CD4-positive, alpha-beta T cell (primary cell): Measurements from ENCODE around the gene HTT-AS. TPM values are rescaled to one million over a fixed set of nuclear protein-coding genes. Genes with fewer than 3 reads are reported as not detected.
A peak's percentile ranks its signal among the peaks of the same experiment; 100 is the strongest.

Experiments used
- ATAC-seq: fragments of 200-7000 bp; cut with Tn5 transposase; one replicate; pipeline ENCODE4 v1.10.0; 2022; ENCODE audit warnings: mild to moderate bottlenecking; ENCODE audit not compliant: poor library complexity
- CTCF ChIA-PET: fragments of 350-600 bp; sonication (Branson Sonifier 250); formaldehyde crosslinking; loops from one replicate; lab custom pipeline; 2021; ENCODE audit warnings: antibody characterized with exemption, inconsistent platforms; lab: Charles Lee
- POLR2A ChIA-PET: fragments of 350-600 bp; sonication (Branson Sonifier 250); formaldehyde crosslinking; loops from one replicate; lab custom pipeline; 2021; ENCODE audit warnings: antibody characterized with exemption, inconsistent platforms; lab: Charles Lee
- DNase-seq, 14 experiments: peaks; one replicate each; pipeline ENCODE4 v3.0.0-alpha.2; 2013 to 2020; ENCODE audit warnings: mixed read lengths in 2 of 14
- H3K27ac ChIP-seq, 2 donors: one replicate each; pipeline versions ENCODE4 v1.5.1 to v1.7.0; 2013; ENCODE audit warnings: low read length in 2 of 2, low read depth in 1 of 2, mild to moderate bottlenecking in 1 of 2
- H3K27me3 ChIP-seq, 2 experiments: 1 replicate in 1 of 2; 2 replicates in 1 of 2; pipeline versions ENCODE4 v1.6.1 to v1.7.0; 2013; ENCODE audit warnings: low read length in 2 of 2, control low read depth in 1 of 2, mild to moderate bottlenecking in 1 of 2, moderate library complexity in 1 of 2; ENCODE audit not compliant: insufficient read depth in 2 of 2, control insufficient read depth in 1 of 2
- H3K36me3 ChIP-seq: one replicate; pipeline ENCODE4 v1.6.1; 2013; ENCODE audit warnings: low read length, control low read depth; ENCODE audit not compliant: insufficient read depth
- H3K4me1 ChIP-seq: one replicate; pipeline ENCODE4 v1.6.1; 2013; ENCODE audit warnings: low read length, control low read depth; ENCODE audit not compliant: insufficient read depth
- H3K4me3 ChIP-seq: one replicate; pipeline ENCODE4 v1.5.1; 2013; ENCODE audit warnings: mild to moderate bottlenecking, low read length, moderate library complexity
- H3K9me3 ChIP-seq, 2 experiments: 1 replicate in 1 of 2; 2 replicates in 1 of 2; pipeline versions ENCODE4 v1.6.1 to v1.7.0; 2013; ENCODE audit warnings: low read length in 2 of 2, mild to moderate bottlenecking in 2 of 2, control low read depth in 1 of 2, moderate library complexity in 1 of 2; ENCODE audit not compliant: control insufficient read depth in 1 of 2, insufficient read depth in 1 of 2
- H3K27ac Mint-ChIP-seq: one replicate; pipeline ENCODE4 v1.8.0; 2020; ENCODE audit warnings: mixed read lengths
- H3K27me3 Mint-ChIP-seq: one replicate; pipeline ENCODE4 v1.8.0; 2021; ENCODE audit warnings: mixed read lengths
- H3K36me3 Mint-ChIP-seq: one replicate; pipeline ENCODE4 v1.8.0; 2021; ENCODE audit warnings: low read depth, mixed read lengths
- H3K4me1 Mint-ChIP-seq: one replicate; pipeline ENCODE4 v1.8.0; 2021; ENCODE audit warnings: low read depth, mixed read lengths
- H3K4me3 Mint-ChIP-seq: one replicate; pipeline ENCODE4 v1.8.0; 2020; ENCODE audit warnings: mild to moderate bottlenecking, mixed read lengths
- H3K9me3 Mint-ChIP-seq: one replicate; pipeline ENCODE4 v1.8.0; 2020; ENCODE audit warnings: mixed read lengths
- CTCF ChIP-seq: fragments of 200-600 bp; IDR thresholded peaks from one replicate; pipeline ENCODE4 v1.8.0; 2022; ENCODE audit warnings: antibody characterized with exemption, mild to moderate bottlenecking
- intact Hi-C, 2 experiments: fragments of 100-400 bp; cut with DNase I in 1 of 2; cut with micrococcal nuclease in 1 of 2; formaldehyde crosslinking; loops; one replicate each; pipeline versions ENCODE4 v1.15.1 to v1.9.0; 2023 to 2025; cut with DNase I, micrococcal nuclease
- total RNA-seq, 174 experiments: library from RNA in 2 of 174; stranded (reverse) in 2 of 174; gene quantifications; one replicate each; pipeline ENCODE4 v1.2.3 and lab custom pipeline; 2021 to 2026

HTT-AS gene
- total RNA-seq, 2 experiments from 2014 or later: not detected

GRCh38 chr4:3079694-3080123 lies 5.4 kb upstream of the HTT-AS start:
- Mint-ChIP-seq H3K4me3 (no peak overlapping the region), H3K4me1 (peaks cover 69% of the 10 kb centered on the region), H3K36me3 (peaks cover 5% of the 10 kb centered on the region), H3K9me3 (no peaks in the 10 kb centered on the region), H3K27me3 (no peaks in the 10 kb centered on the region), H3K27ac (no peak overlapping the region)
- DNase-seq: peak in 1 of 14 experiments; percentile 23
- H3K27ac ChIP-seq: no peak overlapping the region
- H3K27me3 ChIP-seq: no peaks in the 10 kb centered on the region
- no peak for TF ChIP-seq CTCF
- ChIA-PET POLR2A (no interaction called here), CTCF (interaction anchor here (0.6 kb wide), 1 partner anchor 111 kb away, joined by 3 read pairs; no protein-coding TSS in a partner anchor)
- H3K4me1 ChIP-seq: peaks cover 19% of the 10 kb centered on the region
- no peaks in the 10 kb centered on the region for H3K36me3 ChIP-seq
- H3K4me3 ChIP-seq: no peak overlapping the region
- H3K9me3 ChIP-seq: no peaks in the 10 kb centered on the region
- ATAC-seq: no peak
- intact Hi-C loops: loop anchor here in 1 of 2 experiments (10.0 kb wide), 3 partner anchors 1225 to 1495 kb away; partner anchors contain the start of genes LETM1, TACC3 and TMEM129

- ChIA-PET POLR2A (no interaction called here), CTCF (no interaction called here)
- ATAC-seq (no peak), DNase-seq (no peak)
- no peak overlapping the region for H3K27ac ChIP-seq
- Mint-ChIP-seq H3K4me3 (peak overlapping the region; percentile 73), H3K27me3 (no peaks in the 10 kb centered on the region), H3K27ac (no peak overlapping the region), H3K4me1 (peaks cover 55% of the 10 kb centered on the region), H3K36me3 (no peaks in the 10 kb centered on the region), H3K9me3 (no peaks in the 10 kb centered on the region)
- H3K36me3 ChIP-seq: no peaks in the 10 kb centered on the region
- H3K27me3 ChIP-seq: no peaks in the 10 kb centered on the region
- intact Hi-C loops: loop anchor here in 1 of 2 experiments (10.0 kb wide), 3 partner anchors 1223 to 1493 kb away; partner anchors contain the start of genes LETM1, TACC3 and TMEM129
- TF ChIP-seq CTCF: no peak
- H3K4me3 ChIP-seq: no peak overlapping the region
- H3K4me1 ChIP-seq: peaks cover 27% of the 10 kb centered on the region
- no peaks in the 10 kb centered on the region for H3K9me3 ChIP-seq
Observed at GRCh38 chr4:3077796-3078195, 3.5 kb upstream of the HTT-AS start.

- Mint-ChIP-seq H3K27me3 (no peaks in the 10 kb centered on the region), H3K4me3 (peak overlapping the region; percentile 90), H3K36me3 (no peaks in the 10 kb centered on the region), H3K9me3 (no peaks in the 10 kb centered on the region), H3K27ac (peak overlapping the region; percentile 65), H3K4me1 (peaks cover 36% of the 10 kb centered on the region)
- no peaks in the 10 kb centered on the region for H3K36me3 ChIP-seq
- H3K4me1 ChIP-seq: peaks cover 23% of the 10 kb centered on the region
- H3K27me3 ChIP-seq: no peaks in the 10 kb centered on the region
- no peaks in the 10 kb centered on the region for H3K9me3 ChIP-seq
- intact Hi-C loops: loop anchor here (2.0 to 10.0 kb wide), 6 partner anchors 29 to 1491 kb away; partner anchors contain the start of genes GRK4 (in 1 of the 2), LETM1 (in 1 of the 2), NELFA (in 1 of the 2) and NOP14 (in 1 of the 2)
- no peak for ATAC-seq
- ChIA-PET CTCF (no interaction called here), POLR2A (interaction anchor here (4.1 kb wide), 1 partner anchor 34 kb away, joined by 18 read pairs; no protein-coding TSS in a partner anchor)
- peak overlapping the region; percentile 80 for H3K4me3 ChIP-seq
- no peak for DNase-seq
- H3K27ac ChIP-seq: no peak overlapping the region
- no peak for TF ChIP-seq CTCF
Observed at GRCh38 chr4:3075652-3075981, 1.3 kb upstream of the HTT-AS start.
